ENCODE measurements around the gene TEF.

GRCh38 chr22:41367039-41367679, 14.6 kb upstream of the TEF start:
- no peak for TF ChIP-seq CTCF (conservative IDR thresholded peaks at IDR 0.05; ENCODE audit: low read length)
- no peak for TF ChIP-seq EZH2phosphoT487 (IDR thresholded peaks at IDR 0.05; ENCODE audit: borderline replicate concordance)

All from Loucy (cell line).